Thoracic aorta endothelial cell (primary cell): ENCODE results near the gene EPB41L5. TPM values are rescaled to one million over a fixed set of nuclear protein-coding genes. Genes with fewer than 3 reads are reported as not detected.

Source experiments
- small RNA-seq: library from RNA; depleted of rRNA; stranded (forward); fragments of <200 nt; gene quantifications from one replicate; pipeline ENCODE3, GENCODE V24; 2012
- total RNA-seq: library from RNA; depleted of rRNA; stranded (reverse); fragments of >200 nt; gene quantifications from 2 replicates; pipeline ENCODE4 v1.2.3, GENCODE V29; 2012

Gene EPB41L5
- total RNA-seq = 26.9 and 38.3 TPM in 2 replicates

DNA sequence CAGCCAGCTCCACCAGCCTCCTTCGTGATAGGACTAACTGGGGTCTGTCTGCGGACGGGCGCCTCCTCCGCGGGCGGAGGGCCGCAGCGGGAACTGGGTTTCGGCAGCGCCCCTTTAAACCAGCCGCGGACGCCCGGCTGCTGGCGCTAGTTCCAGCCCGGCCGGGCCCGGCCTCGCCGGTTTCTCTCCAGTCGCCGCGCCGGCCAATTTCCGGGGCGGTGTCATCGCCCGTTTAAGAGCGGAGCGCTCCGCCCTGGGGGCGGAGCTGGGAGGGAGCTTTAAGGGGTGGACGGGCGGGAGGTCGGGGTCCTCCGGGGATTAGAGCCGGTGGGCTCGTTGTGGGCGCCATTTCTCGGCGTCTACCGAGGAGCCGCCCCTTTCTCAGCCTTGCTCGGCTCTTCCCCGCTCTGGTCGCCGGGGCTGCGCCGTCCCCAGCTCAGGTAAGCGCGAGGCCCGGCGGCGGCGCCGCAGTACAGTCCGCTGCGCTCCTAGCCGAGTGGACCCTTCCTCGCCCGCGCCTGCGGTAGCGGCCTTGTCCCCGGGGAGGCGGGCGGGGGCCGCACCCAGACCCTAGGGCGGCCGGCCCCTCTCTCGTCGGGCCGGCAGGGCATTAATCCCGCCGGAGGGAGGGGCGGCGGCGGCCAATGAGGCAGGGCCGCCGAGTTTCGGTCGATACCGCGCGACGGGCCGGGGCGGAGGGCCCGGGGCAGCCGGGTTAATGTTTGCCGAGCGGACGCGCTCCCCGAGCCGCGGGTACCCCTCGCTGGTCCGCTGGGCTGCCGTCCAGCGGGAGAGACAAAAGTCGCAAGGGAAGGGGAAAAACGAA lies at the start of gene EPB41L5:
Gene EPB41L5, plus strand, starts transcription at position 307 of the 826 bp plus-strand sequence. CDS start 6,008 bp downstream, outside the sequence.

GRCh38 chr2:120223034-120223912 lies 210.4 kb downstream of the EPB41L5 start, which contains the start of gene TMEM185B:
Gene TMEM185B, minus strand, starts transcription at chr2:120223400. Its CDS starts 424 bp downstream, at chr2:120222976.

Small RNA genes within 50 kb of the gene (small RNA-seq; reads per million reads assigned to genes)
- gene MTND4LP14 = not detected
- gene RF00019 = not detected

Other genes starting within 250 kb of the EPB41L5 start
- 38.2 and 43.4 TPM in 2 replicates for gene TMEM185B, start 210.3 kb downstream of the EPB41L5 start, total RNA-seq
- gene RALB, start 239.8 kb downstream of the EPB41L5 start, total RNA-seq = 174 and 215 TPM in 2 replicates